ENCODE data around the gene SMIM41. TPM values are rescaled to one million over a fixed set of nuclear protein-coding genes. Genes with fewer than 3 reads are reported as not detected.

Gene SMIM41
- total RNA-seq, 1 donor, result 0.27 TPM

DNA sequence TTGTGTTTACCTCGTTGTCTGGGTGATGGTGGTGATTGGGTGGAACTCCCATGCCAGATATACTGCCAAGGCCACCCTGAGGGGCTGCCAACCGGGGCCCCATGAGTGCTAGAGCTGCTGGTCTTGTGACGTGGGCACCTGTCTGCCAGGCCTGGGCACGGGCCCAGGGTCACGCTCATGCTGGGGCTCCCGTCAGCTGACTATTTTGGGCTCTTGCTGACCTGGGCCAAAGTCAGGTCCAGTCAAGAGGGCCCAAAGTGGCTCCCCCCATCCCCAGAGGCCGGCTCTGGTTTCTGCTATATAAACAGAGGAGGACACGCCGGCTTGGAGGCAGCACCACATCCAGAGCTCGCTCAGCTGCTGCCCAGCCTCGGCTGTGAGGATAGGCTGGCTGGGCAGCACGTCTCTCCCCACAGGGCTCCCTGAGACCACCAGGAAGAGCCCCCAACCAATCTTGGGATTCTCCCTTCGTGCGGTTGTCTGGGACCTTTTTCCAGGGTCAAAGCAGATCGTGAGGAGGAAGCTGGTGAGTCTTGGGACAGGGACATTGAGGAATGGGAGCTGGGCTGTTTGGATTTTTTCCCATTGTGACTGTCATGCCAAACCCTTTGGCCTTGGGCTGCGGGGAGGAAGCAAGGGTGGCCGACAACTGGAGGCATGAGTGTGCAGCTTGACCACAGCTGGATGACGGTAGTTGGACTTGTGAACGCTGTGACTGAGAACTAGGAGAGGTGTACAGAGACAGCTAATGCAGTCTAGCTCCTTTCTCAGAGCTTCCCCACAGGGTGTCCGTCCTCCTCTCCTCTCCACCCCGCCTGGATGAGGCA is 35.9 kb upstream of the SMIM41 start:
- no peak for TF ChIP-seq CTCF (IDR thresholded peaks at IDR 0.05; ENCODE audit: insufficient read depth, low read length)
- DNase-seq (ENCODE audit: low read depth), result peak; percentile 68
- H3K4me3 ChIP-seq (ENCODE audit: low read depth, low read length), result no peak overlapping the region

DNA sequence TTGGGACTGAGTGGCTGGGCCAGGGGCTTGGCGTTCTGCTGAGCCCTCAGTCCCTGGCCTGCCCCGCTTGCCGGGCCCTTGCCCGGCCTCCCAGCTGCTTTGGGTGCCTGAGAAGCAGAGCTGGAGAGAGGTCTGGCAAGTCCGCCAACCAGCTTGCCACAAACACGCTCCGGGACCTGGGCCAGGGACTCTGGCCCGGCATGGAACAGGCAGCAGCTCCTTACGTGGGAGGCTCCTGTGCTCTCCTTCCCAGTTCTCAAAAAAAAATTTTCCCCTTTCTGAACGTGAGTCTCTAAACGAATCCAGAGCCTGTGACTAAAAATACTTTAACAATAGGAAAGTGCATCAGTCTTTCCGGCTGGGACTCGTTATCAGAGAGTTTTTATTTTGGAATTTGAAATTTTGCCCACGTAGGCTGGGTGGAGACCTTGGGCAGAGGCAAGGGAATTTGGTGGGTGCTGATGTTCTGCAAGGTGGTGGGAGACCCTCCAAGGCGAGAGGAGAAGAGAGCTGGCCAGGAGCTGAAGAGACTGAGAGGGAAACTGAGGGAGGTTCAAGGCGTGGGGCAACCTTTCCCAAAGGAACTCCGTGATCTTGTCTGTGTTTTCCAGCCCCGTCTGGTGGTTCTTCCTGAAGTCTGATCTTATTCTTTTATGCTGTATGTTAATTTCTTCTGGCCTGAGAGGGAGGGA is 35.1 kb upstream of the SMIM41 start:
- peak; percentile 99 for DNase-seq (ENCODE audit: low read depth)
- H3K4me3 ChIP-seq (ENCODE audit: low read depth, low read length), result no peak overlapping the region
- TF ChIP-seq CTCF (IDR thresholded peaks at IDR 0.05; ENCODE audit: insufficient read depth, low read length), result no peak

- no peak for TF ChIP-seq CTCF (IDR thresholded peaks at IDR 0.05; ENCODE audit: insufficient read depth, low read length)
- no peak overlapping the region for H3K4me3 ChIP-seq (ENCODE audit: low read depth, low read length)
- DNase-seq (ENCODE audit: low read depth), result no peak
Observed at GRCh38 chr12:52045794-52046199, 33.7 kb upstream of the SMIM41 start.

DNA sequence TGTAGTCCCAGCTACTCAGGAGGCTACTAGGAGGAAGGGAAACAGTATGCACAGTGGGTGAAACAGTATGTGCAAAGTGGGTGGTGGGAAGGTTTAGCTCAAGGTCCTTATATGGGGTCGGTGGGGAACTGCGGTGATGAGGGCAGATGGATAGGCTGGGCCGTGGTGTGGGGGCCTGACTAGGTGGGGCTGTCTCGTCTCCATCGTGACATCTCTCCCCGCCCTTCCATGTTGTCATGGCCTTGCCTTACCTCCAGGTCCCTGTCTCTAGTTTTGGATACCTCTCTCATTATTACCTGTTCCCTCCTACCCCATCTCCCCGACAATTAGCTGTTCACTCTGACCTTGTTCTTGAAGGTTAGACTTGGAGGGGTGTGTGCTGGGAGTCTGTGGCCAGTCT is 32.6 kb upstream of the SMIM41 start:
- DNase-seq (ENCODE audit: low read depth), result no peak
- TF ChIP-seq CTCF (IDR thresholded peaks at IDR 0.05; ENCODE audit: insufficient read depth, low read length), result no peak
- H3K4me3 ChIP-seq (ENCODE audit: low read depth, low read length), result no peak overlapping the region

- no peak overlapping the region for H3K4me3 ChIP-seq (ENCODE audit: low read depth, low read length)
- no peak for TF ChIP-seq CTCF (IDR thresholded peaks at IDR 0.05; ENCODE audit: insufficient read depth, low read length)
- DNase-seq (ENCODE audit: low read depth), result no peak
Observed at GRCh38 chr12:52049286-52049685, 30.2 kb upstream of the SMIM41 start.

DNA sequence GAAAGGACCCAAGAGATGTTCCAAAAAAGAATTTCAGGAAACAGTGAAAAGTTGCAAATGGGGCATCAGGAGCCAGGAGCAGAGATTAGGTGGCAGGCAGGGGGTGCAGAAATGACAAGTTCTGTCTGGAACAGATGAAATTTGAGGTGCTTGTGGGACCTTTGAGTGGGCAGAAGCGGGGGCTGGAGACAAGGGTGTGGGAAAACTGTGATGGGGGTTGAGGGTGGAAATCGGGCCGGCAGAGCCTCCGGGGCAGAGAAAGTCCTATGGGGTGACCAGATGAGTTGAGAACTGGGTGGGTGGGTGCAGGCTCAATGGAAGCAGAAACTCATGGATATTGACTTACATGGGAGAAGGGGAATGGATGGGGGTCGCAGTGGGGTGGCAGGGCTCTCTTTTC is 29.8 kb upstream of the SMIM41 start:
- TF ChIP-seq CTCF (IDR thresholded peaks at IDR 0.05; ENCODE audit: insufficient read depth, low read length), result no peak
- H3K4me3 ChIP-seq (ENCODE audit: low read depth, low read length), result no peak overlapping the region
- DNase-seq (ENCODE audit: low read depth), result no peak
